Astrocyte of the cerebellum (primary cell): ENCODE results near the gene MATN3.
A peak's percentile ranks its signal among the peaks of the same experiment; 100 is the strongest.

ENCODE experiments used
- DNase-seq: peaks from one replicate; pipeline ENCODE4 v3.0.0-alpha.2; 2011; ENCODE audit warnings: low read depth
- H3K4me3 ChIP-seq: 2 replicates; pipeline ENCODE4 v1.5.1; 2011; ENCODE audit warnings: mild to moderate bottlenecking, low read depth, low read length, moderate library complexity
- in situ Hi-C: cut with HindIII; loops from 2 replicates; pipeline ENCODE4 v1.10.0; 2017; ENCODE audit warnings: low sequenced_read_pairs
- TF ChIP-seq, protein P1 (sequence below): IDR thresholded peaks from 2 replicates; pipeline ENCODE4 v1.5.1; 2012; ENCODE audit warnings: low read length, low read depth, moderate library complexity, mild to moderate bottlenecking; ENCODE audit errors: missing control alignments

The MATN3 gene

DNA sequence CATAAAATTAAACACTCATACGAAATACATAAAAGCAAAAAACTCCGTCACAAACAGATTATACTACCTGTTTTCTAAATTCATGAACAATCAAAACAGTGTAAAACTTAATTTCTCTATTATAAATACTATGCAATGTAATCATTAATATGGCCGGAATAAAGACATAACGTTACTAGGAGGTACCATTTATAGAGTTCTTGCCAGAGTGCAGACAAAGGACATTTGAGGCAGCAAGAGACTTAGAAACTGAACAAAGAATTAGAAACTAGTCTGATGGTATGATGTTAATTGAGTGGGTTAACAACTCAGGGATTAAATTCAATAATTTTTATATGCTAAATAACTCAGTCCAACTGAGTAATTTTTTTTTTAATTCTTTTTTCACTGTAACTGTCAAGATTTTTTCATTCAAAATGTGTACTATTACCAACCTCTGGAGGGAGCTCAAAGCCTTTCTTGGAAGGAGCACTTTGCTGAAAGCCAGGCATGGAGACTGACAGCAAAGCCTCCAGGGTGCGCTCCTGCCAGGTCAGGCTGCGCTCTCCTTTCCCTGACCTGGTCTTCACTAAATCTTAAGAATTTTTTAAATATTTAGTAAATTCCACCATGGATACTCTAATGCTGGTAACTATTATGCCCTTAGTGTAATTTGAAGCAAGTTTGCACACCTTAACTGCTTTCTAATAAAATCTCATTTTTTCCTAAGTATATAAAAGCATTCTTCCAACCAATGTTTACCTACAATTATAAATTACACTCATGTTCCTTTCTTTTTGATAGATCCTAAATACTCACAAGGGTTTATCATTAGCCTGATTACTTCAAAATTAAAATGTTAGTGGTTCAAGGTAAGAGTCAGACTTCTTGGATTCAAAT, 56.7 kb downstream of the MATN3 start:
- H3K4me3 ChIP-seq: no peak overlapping the region
- TF ChIP-seq, protein P1, sequence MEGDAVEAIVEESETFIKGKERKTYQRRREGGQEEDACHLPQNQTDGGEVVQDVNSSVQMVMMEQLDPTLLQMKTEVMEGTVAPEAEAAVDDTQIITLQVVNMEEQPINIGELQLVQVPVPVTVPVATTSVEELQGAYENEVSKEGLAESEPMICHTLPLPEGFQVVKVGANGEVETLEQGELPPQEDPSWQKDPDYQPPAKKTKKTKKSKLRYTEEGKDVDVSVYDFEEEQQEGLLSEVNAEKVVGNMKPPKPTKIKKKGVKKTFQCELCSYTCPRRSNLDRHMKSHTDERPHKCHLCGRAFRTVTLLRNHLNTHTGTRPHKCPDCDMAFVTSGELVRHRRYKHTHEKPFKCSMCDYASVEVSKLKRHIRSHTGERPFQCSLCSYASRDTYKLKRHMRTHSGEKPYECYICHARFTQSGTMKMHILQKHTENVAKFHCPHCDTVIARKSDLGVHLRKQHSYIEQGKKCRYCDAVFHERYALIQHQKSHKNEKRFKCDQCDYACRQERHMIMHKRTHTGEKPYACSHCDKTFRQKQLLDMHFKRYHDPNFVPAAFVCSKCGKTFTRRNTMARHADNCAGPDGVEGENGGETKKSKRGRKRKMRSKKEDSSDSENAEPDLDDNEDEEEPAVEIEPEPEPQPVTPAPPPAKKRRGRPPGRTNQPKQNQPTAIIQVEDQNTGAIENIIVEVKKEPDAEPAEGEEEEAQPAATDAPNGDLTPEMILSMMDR: peak; percentile 85
- in situ Hi-C loops: no loop called here
- peak; percentile 72 for DNase-seq

DNA sequence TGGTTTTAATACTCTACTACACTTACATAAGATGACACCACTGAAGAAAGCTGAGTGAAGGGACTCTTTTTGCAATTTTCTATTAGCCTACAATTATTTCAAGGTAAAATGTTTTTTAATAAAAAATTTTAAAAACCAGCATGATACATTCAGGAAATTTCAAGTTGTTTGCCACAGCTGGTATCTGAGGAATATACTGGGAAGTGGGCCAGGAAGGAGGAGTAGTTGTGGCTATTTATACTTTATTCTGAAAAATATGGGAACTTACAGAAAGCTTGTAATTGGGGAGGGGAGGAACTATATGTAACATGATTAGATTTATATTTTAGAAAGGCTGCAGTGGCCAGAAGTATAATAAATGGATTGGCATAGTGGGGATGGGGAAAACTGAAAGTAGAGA, 63.4 kb downstream of the MATN3 start:
- TF ChIP-seq, protein P1: no peak
- in situ Hi-C loops: loop anchor here (5.0 kb wide), 1 partner anchor 73 kb away; no protein-coding TSS in a partner anchor
- peak; percentile 48 for DNase-seq
- H3K4me3 ChIP-seq: no peak overlapping the region

DNA sequence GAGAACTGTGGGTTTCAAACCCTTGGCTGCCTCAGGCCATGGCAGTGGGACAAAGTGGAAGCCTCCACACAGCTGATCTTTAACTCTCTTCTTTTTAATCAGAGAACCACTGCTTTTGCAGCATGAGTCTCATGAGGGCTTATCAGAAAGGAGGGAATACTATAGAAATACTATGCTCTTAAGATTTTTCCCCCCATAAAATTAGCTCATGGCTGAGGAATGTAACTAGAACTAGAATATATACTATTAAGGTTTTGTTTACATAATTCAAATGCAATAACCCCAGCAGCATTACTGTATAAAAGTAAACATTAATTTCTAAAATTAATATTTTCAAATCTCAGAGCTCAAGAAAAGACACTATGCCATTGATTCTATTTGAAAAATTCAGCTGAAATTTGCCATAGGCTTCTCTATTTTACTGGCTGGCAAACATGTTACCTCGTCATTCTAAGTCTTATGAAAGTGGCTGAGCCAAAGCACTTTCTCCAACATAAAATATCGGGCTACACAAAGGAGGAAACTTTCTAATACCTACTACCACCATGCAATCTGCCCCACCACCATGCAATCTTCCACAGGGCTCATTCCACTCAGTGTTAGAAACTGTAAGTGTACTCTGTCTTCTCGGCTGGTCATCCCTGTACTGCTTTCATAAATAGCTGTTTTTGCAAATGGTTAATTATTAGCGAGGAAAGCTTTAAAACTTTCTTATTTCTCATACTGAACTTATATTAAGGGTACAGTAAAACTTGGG, 65.1 kb downstream of the MATN3 start:
- no peak for DNase-seq
- no peak overlapping the region for H3K4me3 ChIP-seq
- TF ChIP-seq, protein P1: no peak
- in situ Hi-C loops: loop anchor here (5.0 kb wide), 1 partner anchor 75 kb away; no protein-coding TSS in a partner anchor

DNA sequence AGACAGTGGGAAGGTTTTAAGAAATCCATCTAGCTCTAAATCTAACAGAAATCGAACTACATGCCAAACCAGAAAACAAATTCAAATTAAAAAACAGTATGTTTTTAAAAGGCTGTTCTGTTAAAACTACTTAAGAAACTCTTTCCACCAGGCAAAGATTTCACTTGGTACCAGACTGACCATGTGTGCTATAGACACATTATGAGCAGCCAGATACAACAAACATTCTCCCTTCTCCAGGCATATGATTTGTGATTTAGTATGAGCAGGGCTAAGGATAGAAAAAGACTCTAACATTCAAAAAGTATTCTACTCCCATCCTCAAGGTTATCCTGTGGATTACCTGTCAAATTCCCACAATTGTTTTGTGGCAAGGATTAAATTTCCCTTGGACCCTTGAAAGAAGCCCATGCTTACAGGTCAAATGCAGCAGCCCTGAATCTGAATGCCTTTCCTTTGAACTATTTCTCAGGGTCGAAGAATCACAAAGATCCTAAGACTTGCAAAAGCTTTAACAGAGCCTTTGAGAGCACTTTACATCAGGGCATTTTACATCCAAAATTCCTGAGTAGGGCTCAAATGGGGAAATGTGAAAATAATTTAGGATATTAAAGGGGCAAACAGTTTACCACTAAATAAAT, 68.1 kb downstream of the MATN3 start:
- TF ChIP-seq, protein P1: no peak
- in situ Hi-C loops: no loop called here
- no peak overlapping the region for H3K4me3 ChIP-seq
- no peak for DNase-seq

DNA sequence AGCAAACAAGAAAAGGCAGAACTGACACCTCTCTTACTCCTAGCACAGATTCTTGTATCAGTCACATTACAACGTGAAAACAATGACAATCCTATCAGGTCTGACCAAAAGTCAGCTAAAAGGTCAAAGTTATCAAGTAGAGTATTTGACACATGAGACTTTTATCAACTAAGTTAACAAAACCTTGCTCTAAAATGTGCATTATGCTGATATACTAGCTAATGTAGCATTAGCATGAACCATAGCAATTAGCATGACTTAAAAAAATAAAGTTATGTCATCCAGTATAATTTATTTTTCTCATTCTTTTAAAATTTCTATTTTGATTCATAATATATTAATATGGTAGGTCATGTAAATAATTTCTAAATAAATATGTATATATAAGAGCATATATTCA, 69.3 kb downstream of the MATN3 start:
- in situ Hi-C loops: no loop called here
- H3K4me3 ChIP-seq: no peak overlapping the region
- TF ChIP-seq, protein P1: no peak
- DNase-seq: no peak

DNA sequence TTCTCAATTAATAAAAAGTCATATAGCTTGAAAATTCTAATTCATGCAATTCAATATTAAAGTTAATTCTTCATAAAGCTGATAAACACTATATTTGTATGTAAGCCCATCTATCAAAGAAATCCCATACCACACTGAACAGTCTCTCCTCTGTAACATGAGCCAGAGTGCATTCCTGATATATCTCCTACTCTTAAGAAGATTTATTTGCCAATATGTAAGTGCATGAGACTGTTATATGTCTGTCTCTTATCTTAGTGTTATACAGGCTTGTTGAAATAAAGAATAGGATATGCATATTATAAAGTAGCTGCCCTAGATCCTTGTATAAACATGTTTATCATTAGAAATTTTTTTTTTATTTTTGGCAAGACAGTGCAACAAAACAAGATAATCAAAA, 70.3 kb downstream of the MATN3 start:
- in situ Hi-C loops: no loop called here
- TF ChIP-seq, protein P1: no peak
- DNase-seq: no peak
- no peak overlapping the region for H3K4me3 ChIP-seq
